GM20000 (cell line): ENCODE measurements around the gene KCNQ1.

ENCODE experiments used
- DNase-seq: peaks from one replicate; pipeline ENCODE4 v3.0.0; 2012; ENCODE audit warnings: low spot score
- TF ChIP-seq, protein P1 (sequence below): IDR thresholded peaks from 2 replicates; pipeline ENCODE4 v1.5.1; 2012; ENCODE audit warnings: mild to moderate bottlenecking, control low read depth; ENCODE audit errors: extremely low read depth, missing control alignments

The KCNQ1 gene

DNA sequence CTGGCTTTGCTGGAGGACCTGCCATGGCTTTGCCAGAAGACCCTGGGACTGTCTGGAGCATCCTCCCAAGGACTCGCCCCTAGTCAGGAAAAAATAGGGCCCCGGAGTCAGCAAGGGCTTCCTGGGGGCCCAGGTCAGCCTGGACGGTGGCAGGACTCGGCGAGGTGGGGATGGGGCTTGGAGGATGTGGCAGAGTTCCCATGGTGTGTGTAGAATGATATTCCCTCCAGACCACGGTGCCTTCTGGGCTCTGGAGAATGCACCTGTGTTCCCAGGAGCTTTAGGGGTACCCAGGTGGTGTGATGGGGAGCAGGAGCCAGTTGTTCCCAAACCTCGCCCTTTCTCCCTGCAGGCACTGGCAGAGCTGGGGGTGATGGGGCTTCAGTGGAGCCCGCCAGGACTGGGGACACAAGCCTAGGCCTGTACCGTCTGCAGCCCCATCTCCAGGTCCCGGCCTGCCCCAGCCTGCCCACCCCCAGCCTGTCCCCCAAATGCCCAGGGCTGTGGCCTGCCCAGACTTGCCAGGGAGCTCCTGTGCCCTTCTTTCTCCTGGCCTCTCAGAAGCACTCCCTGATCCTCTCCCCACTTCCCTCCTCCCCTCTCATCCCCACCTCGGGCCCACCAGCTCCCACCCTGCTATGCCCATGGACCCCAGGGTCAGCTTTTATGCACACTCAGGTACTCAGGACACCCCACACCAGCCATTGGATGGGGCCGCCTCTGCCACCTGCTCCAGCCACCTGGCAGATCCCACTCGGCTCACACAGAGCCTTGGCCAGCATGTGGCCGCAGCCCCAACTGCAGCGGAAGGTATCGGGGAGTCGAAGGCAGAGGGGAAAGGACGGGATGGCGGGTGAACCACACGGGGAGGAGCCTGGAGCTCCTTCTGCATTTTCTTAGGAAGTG is 358.6 kb downstream of the KCNQ1 start:
- no peak for DNase-seq

DNA sequence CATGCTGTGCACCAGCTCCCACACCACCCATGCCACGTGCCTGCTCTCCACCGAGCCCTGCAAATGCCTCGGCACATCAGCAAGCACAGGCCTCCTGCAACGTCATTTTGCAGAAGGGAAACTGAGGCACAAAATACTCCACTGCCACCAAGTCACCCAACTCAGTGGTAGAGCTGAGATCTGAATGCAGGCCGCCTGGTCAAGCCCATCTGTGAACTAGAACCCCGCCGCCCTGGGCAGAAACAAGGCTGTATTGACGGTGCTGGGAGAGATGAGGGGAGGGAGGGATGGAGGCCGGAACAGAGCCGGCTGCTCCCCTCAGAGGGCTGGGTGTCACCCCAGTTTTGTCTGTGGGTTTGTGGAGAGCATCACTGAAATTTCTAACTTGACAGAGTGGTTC is 359.4 kb downstream of the KCNQ1 start:
- DNase-seq: no peak
- TF ChIP-seq, protein P1, sequence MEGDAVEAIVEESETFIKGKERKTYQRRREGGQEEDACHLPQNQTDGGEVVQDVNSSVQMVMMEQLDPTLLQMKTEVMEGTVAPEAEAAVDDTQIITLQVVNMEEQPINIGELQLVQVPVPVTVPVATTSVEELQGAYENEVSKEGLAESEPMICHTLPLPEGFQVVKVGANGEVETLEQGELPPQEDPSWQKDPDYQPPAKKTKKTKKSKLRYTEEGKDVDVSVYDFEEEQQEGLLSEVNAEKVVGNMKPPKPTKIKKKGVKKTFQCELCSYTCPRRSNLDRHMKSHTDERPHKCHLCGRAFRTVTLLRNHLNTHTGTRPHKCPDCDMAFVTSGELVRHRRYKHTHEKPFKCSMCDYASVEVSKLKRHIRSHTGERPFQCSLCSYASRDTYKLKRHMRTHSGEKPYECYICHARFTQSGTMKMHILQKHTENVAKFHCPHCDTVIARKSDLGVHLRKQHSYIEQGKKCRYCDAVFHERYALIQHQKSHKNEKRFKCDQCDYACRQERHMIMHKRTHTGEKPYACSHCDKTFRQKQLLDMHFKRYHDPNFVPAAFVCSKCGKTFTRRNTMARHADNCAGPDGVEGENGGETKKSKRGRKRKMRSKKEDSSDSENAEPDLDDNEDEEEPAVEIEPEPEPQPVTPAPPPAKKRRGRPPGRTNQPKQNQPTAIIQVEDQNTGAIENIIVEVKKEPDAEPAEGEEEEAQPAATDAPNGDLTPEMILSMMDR: no peak

More for the DNA sequence above, 358.6 kb downstream of the KCNQ1 start:
- TF ChIP-seq, protein P1: no peak

DNA sequence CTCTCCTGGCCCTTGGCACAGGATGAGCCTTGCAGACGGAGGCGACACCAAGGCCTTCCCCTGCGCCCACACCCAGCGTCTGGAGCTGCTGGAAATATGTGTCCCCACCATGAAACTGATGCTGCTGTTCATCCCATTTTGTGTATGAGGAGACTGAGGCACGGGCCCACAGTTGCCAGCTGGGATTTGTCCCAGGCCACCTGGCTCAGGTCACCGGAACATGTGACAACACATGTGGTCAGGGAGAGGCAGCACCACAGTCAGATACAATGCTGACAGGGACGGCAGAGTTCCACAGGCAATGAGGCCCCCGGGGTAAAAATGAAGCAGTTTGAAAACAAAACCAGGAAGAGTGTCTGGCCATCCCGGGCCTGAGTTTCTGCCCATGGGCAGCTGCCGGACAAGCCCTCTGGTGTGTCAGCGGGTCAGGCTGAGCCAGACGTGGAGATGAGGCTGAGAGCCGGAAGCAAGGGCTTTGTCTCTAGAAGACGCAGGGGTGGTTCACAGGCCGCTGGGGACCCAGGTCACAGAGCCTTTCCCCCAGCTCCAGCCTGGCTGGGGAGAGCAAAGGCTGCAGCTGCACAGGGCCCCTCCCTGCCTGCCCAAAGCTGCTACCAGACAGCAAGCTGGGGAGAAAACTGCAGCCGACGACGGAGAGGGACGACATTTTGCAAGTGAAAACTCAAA is 360.0 kb downstream of the KCNQ1 start:
- TF ChIP-seq, protein P1: no peak
- no peak for DNase-seq

DNA sequence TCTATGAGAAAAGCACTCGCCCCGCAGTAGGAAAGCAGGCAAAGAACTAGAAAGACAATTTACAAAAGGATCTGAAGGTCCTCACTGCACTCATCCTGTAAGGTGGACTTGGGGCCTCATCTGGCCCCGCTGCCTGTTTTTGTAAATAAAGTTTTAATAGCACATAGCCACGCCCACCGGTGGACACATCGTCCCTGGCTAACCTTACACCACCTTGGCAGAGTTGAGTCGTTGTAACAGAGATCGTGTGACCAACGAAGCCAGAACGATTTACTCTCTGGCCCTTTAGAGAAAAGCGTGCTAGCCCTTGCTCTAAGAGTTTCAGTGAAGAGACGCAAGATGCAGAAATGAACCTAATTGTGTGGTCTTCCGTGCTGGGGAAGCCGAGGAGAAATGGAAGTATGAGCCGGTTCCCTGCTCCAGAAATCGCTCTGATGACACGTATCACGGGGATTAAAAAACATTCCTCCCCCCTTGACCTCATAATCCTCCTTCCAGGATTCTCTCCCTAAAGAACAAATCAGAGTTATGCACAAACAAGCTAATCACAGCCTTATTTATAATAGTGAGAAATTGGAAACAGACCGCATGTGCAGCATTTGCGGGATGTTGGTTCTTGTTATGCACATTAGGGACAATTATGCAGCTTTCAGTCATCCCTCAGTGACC is 360.7 kb downstream of the KCNQ1 start:
- no peak for DNase-seq
- TF ChIP-seq, protein P1: no peak

DNA sequence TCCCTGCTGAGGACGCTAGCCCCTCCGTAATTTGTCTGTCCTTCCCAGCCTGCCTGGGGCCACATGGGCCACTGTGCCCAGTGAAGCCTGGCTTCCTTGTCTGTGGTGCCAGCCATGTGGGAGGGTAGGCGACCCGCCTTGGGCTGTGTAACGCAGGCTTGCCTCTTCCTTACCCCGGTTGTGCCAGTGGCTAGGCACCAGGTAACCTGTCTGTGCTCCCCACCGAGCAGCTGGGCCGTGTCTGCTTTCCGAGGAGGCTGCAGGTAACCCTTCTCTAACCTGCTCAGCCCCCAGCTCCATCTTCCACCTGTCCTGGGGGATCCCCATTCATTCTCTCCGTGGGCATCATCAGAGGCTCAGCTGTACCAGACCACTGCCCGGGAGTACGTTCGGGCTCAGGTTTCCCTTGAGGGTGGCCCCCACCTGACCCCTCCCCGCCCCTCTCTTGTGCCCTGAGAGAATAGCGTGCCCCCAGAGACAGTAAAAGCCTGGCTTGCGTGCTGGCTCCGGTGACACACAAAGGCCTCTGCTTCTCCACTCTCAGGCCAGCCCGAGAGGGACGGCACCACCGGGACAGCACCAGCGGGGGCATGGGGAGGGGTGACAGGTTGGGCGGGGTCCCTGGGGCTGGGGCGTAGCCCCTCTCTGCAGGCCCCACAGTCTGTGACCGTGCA is 361.7 kb downstream of the KCNQ1 start:
- no peak for DNase-seq

DNA sequence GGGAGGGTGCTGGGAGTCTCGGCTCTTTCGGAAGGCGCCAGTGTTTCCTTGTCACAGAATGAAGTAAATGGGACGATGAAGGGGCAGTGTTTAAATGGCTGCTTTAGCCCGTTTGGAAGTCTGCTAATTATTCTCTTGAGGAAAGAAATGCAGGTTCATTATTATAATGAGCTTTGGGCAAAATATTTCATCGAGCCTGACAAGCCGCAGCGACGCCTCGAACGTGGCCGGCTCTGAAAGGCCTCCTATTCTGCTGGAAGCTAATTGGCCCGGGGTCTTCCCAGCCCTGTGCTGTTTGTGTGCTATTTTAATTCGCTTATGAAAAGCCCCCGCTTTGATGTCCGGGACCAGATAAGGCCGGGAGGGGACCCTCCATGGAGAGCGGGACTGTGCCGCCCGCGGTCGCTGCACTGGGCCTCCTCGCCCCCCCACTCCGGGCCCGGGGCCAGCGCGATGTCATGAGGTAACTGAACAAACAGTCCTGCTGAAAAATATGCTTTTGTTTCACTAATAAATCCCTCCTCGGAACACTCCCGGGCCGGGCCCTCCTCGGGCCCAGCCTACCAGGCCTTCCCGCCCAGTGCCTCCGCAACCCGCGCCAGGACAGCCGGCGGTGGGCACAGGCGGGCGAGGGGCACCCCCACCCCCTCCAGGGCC is 362.3 kb downstream of the KCNQ1 start:
- TF ChIP-seq, protein P1: no peak
- no peak for DNase-seq

More for the DNA sequence above, 361.7 kb downstream of the KCNQ1 start:
- TF ChIP-seq, protein P1: no peak
